ENCODE measurements around the gene CEP57L1. TPM values are rescaled to one million over a fixed set of nuclear protein-coding genes. Genes with fewer than 3 reads are reported as not detected.
"Not testable (repeated sequence)": the region's sequence is repeated elsewhere in the genome, so short reads cannot be mapped to it uniquely, and the experiment has no call there.

CEP57L1 gene
- total and polyA plus RNA-seq, 2 experiments from 2014 or later = 11.9 to 18.7 TPM

DNA sequence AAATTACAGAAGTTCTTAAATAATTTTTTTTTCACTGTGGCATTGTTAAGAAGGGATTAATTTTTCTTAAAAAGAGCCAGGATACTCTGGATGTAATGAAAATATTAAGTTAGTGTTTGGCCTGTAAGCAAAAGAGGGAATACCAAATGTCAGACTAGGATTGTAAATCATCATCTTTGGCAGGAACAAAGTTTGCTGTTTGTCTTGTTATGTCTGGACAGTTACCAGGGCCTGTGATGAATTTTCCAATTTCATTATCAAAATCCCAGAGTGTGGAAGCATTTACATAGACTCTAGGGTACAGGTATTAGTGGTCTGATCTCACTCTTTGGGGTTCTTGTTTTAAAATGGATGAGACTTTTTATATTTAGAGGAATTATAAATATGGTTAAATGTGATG is 26.1 kb downstream of the CEP57L1 start:
- Histone ChIP-seq H3K4me1 (ENCODE audit: insufficient read depth) (peaks cover 11% of the 10 kb centered on the region), H2AFZ (no peak overlapping the region), H3K4me2 (no peak overlapping the region), H4K20me1 (ENCODE audit: insufficient read depth, poor library complexity, severe bottlenecking) (no peaks in the 10 kb centered on the region), H3K27ac (no peak overlapping the region), H3K79me2 (peaks cover 18% of the 10 kb centered on the region), H3K9me2 (replicated peaks; ENCODE audit: insufficient read depth) (no peaks in the 10 kb centered on the region), H3K9me3 (ENCODE audit: low read depth) (no peaks in the 10 kb centered on the region), H3K36me3 (replicated peaks; ENCODE audit: insufficient read depth, low read depth) (no peaks in the 10 kb centered on the region), H3K4me3 (no peak overlapping the region), H3K27me3 (no peaks in the 10 kb centered on the region)
- DNase-seq (ENCODE audit: low spot score) = no peak
- TF ChIP-seq, protein P1, sequence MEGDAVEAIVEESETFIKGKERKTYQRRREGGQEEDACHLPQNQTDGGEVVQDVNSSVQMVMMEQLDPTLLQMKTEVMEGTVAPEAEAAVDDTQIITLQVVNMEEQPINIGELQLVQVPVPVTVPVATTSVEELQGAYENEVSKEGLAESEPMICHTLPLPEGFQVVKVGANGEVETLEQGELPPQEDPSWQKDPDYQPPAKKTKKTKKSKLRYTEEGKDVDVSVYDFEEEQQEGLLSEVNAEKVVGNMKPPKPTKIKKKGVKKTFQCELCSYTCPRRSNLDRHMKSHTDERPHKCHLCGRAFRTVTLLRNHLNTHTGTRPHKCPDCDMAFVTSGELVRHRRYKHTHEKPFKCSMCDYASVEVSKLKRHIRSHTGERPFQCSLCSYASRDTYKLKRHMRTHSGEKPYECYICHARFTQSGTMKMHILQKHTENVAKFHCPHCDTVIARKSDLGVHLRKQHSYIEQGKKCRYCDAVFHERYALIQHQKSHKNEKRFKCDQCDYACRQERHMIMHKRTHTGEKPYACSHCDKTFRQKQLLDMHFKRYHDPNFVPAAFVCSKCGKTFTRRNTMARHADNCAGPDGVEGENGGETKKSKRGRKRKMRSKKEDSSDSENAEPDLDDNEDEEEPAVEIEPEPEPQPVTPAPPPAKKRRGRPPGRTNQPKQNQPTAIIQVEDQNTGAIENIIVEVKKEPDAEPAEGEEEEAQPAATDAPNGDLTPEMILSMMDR (IDR thresholded peaks at IDR 0.05; ENCODE audit: poor library complexity) = no peak
- TF ChIP-seq EZH2phosphoT487 (IDR thresholded peaks at IDR 0.05; ENCODE audit: low read depth, severe bottlenecking, unreplicated experiment) = no peak
- no peak for TF ChIP-seq EZH2 (IDR thresholded peaks at IDR 0.05; ENCODE audit: borderline replicate concordance)

DNA sequence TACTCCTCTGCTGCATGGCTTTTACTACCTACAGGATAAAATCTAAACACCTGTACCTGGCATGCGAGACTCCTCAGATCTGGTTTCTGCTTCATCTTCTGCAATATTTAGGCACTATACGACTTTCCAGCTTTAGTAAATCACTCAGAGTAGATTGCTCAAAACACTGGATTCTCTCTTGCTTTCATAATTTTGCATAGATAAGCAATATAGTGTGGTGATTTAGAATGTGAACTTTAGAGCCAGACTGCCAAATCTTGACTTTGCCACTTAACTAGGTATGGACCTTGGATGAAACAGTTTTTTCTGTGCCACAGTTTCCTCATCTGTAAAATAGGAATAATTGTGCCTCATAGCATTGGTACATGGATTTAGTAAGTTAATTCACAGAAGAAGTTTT is 28.9 kb downstream of the CEP57L1 start:
- no peaks in the 10 kb centered on the region for H3K27me3 ChIP-seq
- H3K4me1 ChIP-seq (ENCODE audit: insufficient read depth) = peaks cover 11% of the 10 kb centered on the region
- no peak overlapping the region for H3K4me2 ChIP-seq
- peaks cover 18% of the 10 kb centered on the region for H3K79me2 ChIP-seq
- no peaks in the 10 kb centered on the region for H3K36me3 ChIP-seq (replicated peaks; ENCODE audit: insufficient read depth, low read depth)
- H3K27ac ChIP-seq = no peak overlapping the region
- no peak overlapping the region for H3K4me3 ChIP-seq
- 92% methylated on average over 2 of the region's 2 CpGs for WGBS (ENCODE audit: low lambda C conversion rate, missing lambda C conversion rate)
- no peak overlapping the region for H2AFZ ChIP-seq
- no peak for DNase-seq (ENCODE audit: low spot score)
- H3K9me2 ChIP-seq (replicated peaks; ENCODE audit: insufficient read depth) = no peaks in the 10 kb centered on the region
- no peaks in the 10 kb centered on the region for H4K20me1 ChIP-seq (ENCODE audit: insufficient read depth, poor library complexity, severe bottlenecking)
- TF ChIP-seq, protein P1 (IDR thresholded peaks at IDR 0.05; ENCODE audit: poor library complexity) = no peak
- no peak for TF ChIP-seq EZH2 (IDR thresholded peaks at IDR 0.05; ENCODE audit: borderline replicate concordance)
- TF ChIP-seq EZH2phosphoT487 (IDR thresholded peaks at IDR 0.05; ENCODE audit: low read depth, severe bottlenecking, unreplicated experiment) = no peak
- no peaks in the 10 kb centered on the region for H3K9me3 ChIP-seq (ENCODE audit: low read depth)

DNA sequence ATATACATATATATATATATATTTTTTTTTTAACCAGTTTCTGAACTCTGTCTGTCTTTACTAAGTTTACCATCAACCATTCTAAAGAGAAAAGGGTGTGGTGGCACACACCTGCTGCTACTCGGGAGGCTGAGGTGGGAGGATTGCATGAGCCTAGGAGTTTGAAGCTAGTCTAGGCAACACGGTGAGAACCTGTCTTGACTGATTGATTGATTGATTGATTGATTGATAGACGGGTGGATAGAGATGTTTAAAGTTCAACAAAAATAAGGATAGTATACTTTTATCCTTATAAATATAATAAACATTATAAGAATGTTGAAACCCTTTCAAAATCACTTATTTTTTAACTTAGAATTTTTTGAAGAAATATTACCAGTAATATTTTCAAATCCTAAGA is 30.2 kb downstream of the CEP57L1 start:
- Histone ChIP-seq H3K9me2 (replicated peaks; ENCODE audit: insufficient read depth) (no peaks in the 10 kb centered on the region), H4K20me1 (ENCODE audit: insufficient read depth, poor library complexity, severe bottlenecking) (no peaks in the 10 kb centered on the region), H3K36me3 (replicated peaks; ENCODE audit: insufficient read depth, low read depth) (no peaks in the 10 kb centered on the region), H2AFZ (no peak overlapping the region), H3K79me2 (peaks cover 15% of the 10 kb centered on the region), H3K9me3 (ENCODE audit: low read depth) (no peaks in the 10 kb centered on the region), H3K4me3 (no peak overlapping the region), H3K4me1 (ENCODE audit: insufficient read depth) (peaks cover 7% of the 10 kb centered on the region), H3K27ac (no peak overlapping the region), H3K27me3 (no peaks in the 10 kb centered on the region), H3K4me2 (no peak overlapping the region)
- TF ChIP-seq, protein P1 (IDR thresholded peaks at IDR 0.05; ENCODE audit: poor library complexity) = no peak
- 84% methylated on average over 3 of the region's 3 CpGs for WGBS (ENCODE audit: low lambda C conversion rate, missing lambda C conversion rate)
- no peak for DNase-seq (ENCODE audit: low spot score)

DNA sequence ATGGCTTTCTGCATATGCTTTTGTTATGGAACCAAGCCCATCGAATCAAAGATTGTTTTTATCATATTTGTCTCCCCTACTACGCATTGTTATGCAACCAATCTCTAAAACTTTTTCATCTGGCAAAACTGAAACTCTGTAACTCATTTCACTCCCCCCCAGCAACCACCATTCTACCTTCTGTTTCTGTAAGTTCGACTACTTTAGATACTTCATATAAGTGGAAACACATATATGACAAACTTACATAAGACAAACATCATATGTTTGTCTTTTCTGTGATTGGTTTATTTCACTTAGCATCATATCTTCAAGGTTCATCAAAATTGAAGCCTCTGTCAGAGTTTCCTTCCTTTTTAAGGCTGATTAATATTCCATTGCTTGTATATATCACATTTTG is 34.8 kb downstream of the CEP57L1 start:
- H2AFZ ChIP-seq = no peak overlapping the region
- H3K27ac ChIP-seq = no peak overlapping the region
- no peaks in the 10 kb centered on the region for H3K9me3 ChIP-seq (ENCODE audit: low read depth)
- H3K36me3 ChIP-seq (replicated peaks; ENCODE audit: insufficient read depth, low read depth) = no peaks in the 10 kb centered on the region
- no peaks in the 10 kb centered on the region for H3K9me2 ChIP-seq (replicated peaks; ENCODE audit: insufficient read depth)
- 87% methylated on average over 3 of the region's 3 CpGs for WGBS (ENCODE audit: low lambda C conversion rate, missing lambda C conversion rate)
- no peaks in the 10 kb centered on the region for H3K4me1 ChIP-seq (ENCODE audit: insufficient read depth)
- no peak for TF ChIP-seq EZH2phosphoT487 (IDR thresholded peaks at IDR 0.05; ENCODE audit: low read depth, severe bottlenecking, unreplicated experiment)
- no peaks in the 10 kb centered on the region for H4K20me1 ChIP-seq (ENCODE audit: insufficient read depth, poor library complexity, severe bottlenecking)
- no peaks in the 10 kb centered on the region for H3K79me2 ChIP-seq
- no peak overlapping the region for H3K4me3 ChIP-seq
- no peak overlapping the region for H3K4me2 ChIP-seq
- no peak for DNase-seq (ENCODE audit: low spot score)
- H3K27me3 ChIP-seq = no peaks in the 10 kb centered on the region

DNA sequence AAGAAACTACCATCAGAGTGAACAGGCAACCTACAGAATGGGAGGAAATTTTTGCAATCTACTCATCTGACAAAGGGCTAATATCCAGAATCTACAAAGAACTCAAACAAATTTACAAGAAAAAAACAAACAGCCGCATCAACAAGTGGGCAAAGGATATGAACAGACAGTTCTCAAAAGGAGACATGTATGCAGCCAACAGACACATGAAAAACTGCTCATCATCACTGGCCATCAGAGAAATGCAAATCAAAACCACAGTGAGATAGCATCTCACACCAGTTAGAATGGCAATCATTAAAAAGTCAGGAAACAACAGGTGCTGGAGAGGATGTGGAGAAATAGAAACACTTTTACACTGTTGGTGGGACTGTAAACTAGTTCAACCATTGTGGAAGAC is 40.3 kb downstream of the CEP57L1 start:
- H3K79me2 ChIP-seq; H3K9me2 ChIP-seq (replicated peaks; ENCODE audit: insufficient read depth); DNase-seq (ENCODE audit: low spot score); H3K27me3 ChIP-seq; H3K4me2 ChIP-seq; H3K9me3 ChIP-seq (ENCODE audit: low read depth); H3K36me3 ChIP-seq (replicated peaks; ENCODE audit: insufficient read depth, low read depth); H4K20me1 ChIP-seq (ENCODE audit: insufficient read depth, poor library complexity, severe bottlenecking); H2AFZ ChIP-seq; H3K4me1 ChIP-seq (ENCODE audit: insufficient read depth); H3K27ac ChIP-seq; H3K4me3 ChIP-seq: not testable (repeated sequence)
- 96% methylated on average over 1 of the region's 1 CpG for WGBS (ENCODE audit: low lambda C conversion rate, missing lambda C conversion rate)

DNA sequence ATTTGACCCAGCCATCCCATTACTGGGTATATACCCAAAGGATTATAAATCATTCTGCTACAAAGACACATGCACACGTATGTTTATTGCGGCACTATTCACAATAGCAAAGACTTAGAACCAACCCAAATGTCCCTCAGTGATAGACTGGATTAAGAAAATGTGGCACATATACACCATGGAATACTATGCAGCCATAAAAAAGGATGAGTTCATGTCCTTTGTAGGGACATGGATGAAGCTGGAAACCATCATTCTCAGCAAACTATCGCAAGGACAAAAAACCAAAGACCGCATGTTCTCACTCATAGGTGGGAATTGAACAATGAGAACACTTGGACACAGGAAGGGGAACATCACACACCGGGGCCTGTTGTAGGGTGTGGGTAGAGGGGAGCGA is 40.7 kb downstream of the CEP57L1 start:
- H4K20me1 ChIP-seq (ENCODE audit: insufficient read depth, poor library complexity, severe bottlenecking); H3K27me3 ChIP-seq; H3K9me3 ChIP-seq (ENCODE audit: low read depth); H3K4me1 ChIP-seq (ENCODE audit: insufficient read depth); H3K9me2 ChIP-seq (replicated peaks; ENCODE audit: insufficient read depth); H3K4me2 ChIP-seq; H3K4me3 ChIP-seq; H3K27ac ChIP-seq; H3K79me2 ChIP-seq; H2AFZ ChIP-seq; DNase-seq (ENCODE audit: low spot score); H3K36me3 ChIP-seq (replicated peaks; ENCODE audit: insufficient read depth, low read depth): not testable (repeated sequence)
- 95% methylated on average over 6 of the region's 6 CpGs for WGBS (ENCODE audit: low lambda C conversion rate, missing lambda C conversion rate)
